Esophagus muscularis mucosa (tissue), 4 donors: Measurements from ENCODE around the gene ZNF862. TPM values are rescaled to one million over a fixed set of nuclear protein-coding genes. Genes with fewer than 3 reads are reported as not detected.

Experiments used
- DNase-seq: peaks from one replicate; pipeline ENCODE4 v3.0.0-alpha.2; 2017; ENCODE audit errors: extremely low spot score
- H3K27ac ChIP-seq, 4 donors: fragments of 200-600 bp; sonication (generic); replicated peaks in 1 of 4; 1 replicate in 3 of 4; 2 replicates in 1 of 4; pipeline ENCODE4 v1.5.1; 2016 to 2019; ENCODE audit warnings: mild to moderate bottlenecking in 1 of 4
- H3K27me3 ChIP-seq, 4 donors: fragments of 200-600 bp; sonication (generic); one replicate each; pipeline versions ENCODE4 v1.5.1 to v1.6.0; 2016 to 2019
- H3K36me3 ChIP-seq, 4 donors: fragments of 200-600 bp; sonication (generic); one replicate each; pipeline ENCODE4 v1.5.1; 2016 to 2019
- H3K4me1 ChIP-seq, 4 donors: fragments of 200-600 bp; sonication (generic); one replicate each; pipeline ENCODE4 v1.5.1; 2016 to 2019
- H3K4me3 ChIP-seq, 4 donors: fragments of 200-600 bp; sonication (generic); 1 replicate in 2 of 4; 2 replicates in 2 of 4; pipeline ENCODE4 v1.5.1; 2016 to 2019; ENCODE audit warnings: mild to moderate bottlenecking in 4 of 4, moderate library complexity in 1 of 4
- H3K9me3 ChIP-seq, 4 donors: fragments of 200-600 bp; sonication (generic); 1 replicate in 3 of 4; 2 replicates in 1 of 4; pipeline ENCODE4 v1.5.1; 2016 to 2019
- CTCF ChIP-seq, 3 experiments: fragments of 200-600 bp in 2 of 3; fragments of 450-650 bp in 1 of 3; sonication (generic) in 2 of 3; IDR thresholded peaks; one replicate each; pipeline ENCODE4 v1.5.1; 2017 to 2019; ENCODE audit warnings: antibody characterized with exemption in 3 of 3, mild to moderate bottlenecking in 2 of 3, moderate library complexity in 1 of 3
- EP300 ChIP-seq: sonication (generic); formaldehyde crosslinking; IDR thresholded peaks from one replicate; pipeline ENCODE4 v1.6.1; 2017; ENCODE audit warnings: antibody characterized with exemption
- POLR2A ChIP-seq: fragments of 450-650 bp; IDR thresholded peaks from one replicate; pipeline ENCODE4 v1.6.1; 2017; ENCODE audit warnings: antibody characterized with exemption, moderate library complexity, mild to moderate bottlenecking, low read depth
- POLR2AphosphoS5 ChIP-seq, 2 donors: sonication (generic); formaldehyde crosslinking; IDR thresholded peaks; one replicate each; pipeline ENCODE4 v1.6.1; 2017; ENCODE audit warnings: antibody characterized with exemption in 2 of 2
- whole genome bisulfite sequencing: methylation state at CpG from one replicate; pipeline ENCODE4 v1.1.5; 2018; 5-methylcytosine and 5-hydroxymethylcytosine counted together
- intact Hi-C: fragments of 100-400 bp; cut with DNase I; formaldehyde crosslinking; loops from one replicate; pipeline ENCODE4 v1.15.1; 2023
- total RNA-seq, 4 donors: library from RNA; depleted of rRNA; stranded (reverse); fragments of >200 nt; gene quantifications; one replicate each; pipeline versions ENCODE4 v1.1.0 to v1.2.1, GENCODE V29; 2016

ZNF862 gene
- total RNA-seq, 4 donors from 2014 or later = 9.1 to 17.1 (median 13.3) TPM

GRCh38 chr7:149843566-149843965 is 5.4 kb downstream of the ZNF862 start:
- WGBS = 94% methylated on average over 9 of the region's 9 CpGs
- TF ChIP-seq POLR2A (no peak), POLR2AphosphoS5 (IDR thresholded peaks at IDR 0.05) (no peak), EP300 (no peak), CTCF (IDR thresholded peaks at IDR 0.05) (no peak)
- Histone ChIP-seq H3K27me3 (no peaks in the 10 kb centered on the region), H3K9me3 (no peaks in the 10 kb centered on the region), H3K27ac (no peak overlapping the region), H3K4me1 (peaks cover 10 to 16% (median 14%) of the 10 kb centered on the region in 4 donors), H3K4me3 (no peak overlapping the region), H3K36me3 (peaks cover 21 to 41% (median 24%) of the 10 kb centered on the region in 4 donors)
- no peak for DNase-seq
- intact Hi-C loops = no loop called here

- H3K27me3 ChIP-seq = no peaks in the 10 kb centered on the region
- no peak overlapping the region for H3K27ac ChIP-seq
- no peak overlapping the region for H3K4me3 ChIP-seq
- H3K36me3 ChIP-seq = peaks cover 24 to 50% (median 31%) of the 10 kb centered on the region in 4 donors
- TF ChIP-seq POLR2AphosphoS5 (IDR thresholded peaks at IDR 0.05) = no peak
- no peak for TF ChIP-seq POLR2A
- no peak for TF ChIP-seq EP300
- no peak for TF ChIP-seq CTCF (IDR thresholded peaks at IDR 0.05)
- no peaks in the 10 kb centered on the region for H3K9me3 ChIP-seq
- DNase-seq = no peak
- intact Hi-C loops = no loop called here
- H3K4me1 ChIP-seq = peaks cover 3 to 9% (median 6%) of the 10 kb centered on the region in 4 donors
- WGBS = 66% methylated on average over 6 of the region's 6 CpGs
Observed at GRCh38 chr7:149844445-149844844, 6.3 kb downstream of the ZNF862 start.

GRCh38 chr7:149845257-149845980 is 7.2 kb downstream of the ZNF862 start:
- H3K9me3 ChIP-seq = no peaks in the 10 kb centered on the region
- peaks cover 24 to 60% (median 37%) of the 10 kb centered on the region in 4 donors for H3K36me3 ChIP-seq
- intact Hi-C loops = no loop called here
- DNase-seq = no peak
- H3K27me3 ChIP-seq = no peaks in the 10 kb centered on the region
- H3K27ac ChIP-seq = no peak overlapping the region
- no peak for TF ChIP-seq EP300
- peaks cover 0 to 6% (median under 1%) of the 10 kb centered on the region in 4 donors for H3K4me1 ChIP-seq
- no peak overlapping the region for H3K4me3 ChIP-seq
- 82% methylated on average over 5 of the region's 5 CpGs for WGBS

- H3K36me3 ChIP-seq = peaks cover 24 to 65% (median 40%) of the 10 kb centered on the region in 4 donors
Observed at GRCh38 chr7:149846021-149846420, 7.8 kb downstream of the ZNF862 start.

More at GRCh38 chr7:149846021-149846420, 7.8 kb downstream of the ZNF862 start:
- Histone ChIP-seq H3K4me3 (no peak overlapping the region), H3K4me1 (peaks cover 0 to 6% (median 0%) of the 10 kb centered on the region in 4 donors), H3K9me3 (no peaks in the 10 kb centered on the region), H3K27me3 (no peaks in the 10 kb centered on the region), H3K27ac (no peak overlapping the region)
- DNase-seq = no peak
- TF ChIP-seq EP300 (no peak), POLR2A (no peak), CTCF (IDR thresholded peaks at IDR 0.05) (no peak), POLR2AphosphoS5 (IDR thresholded peaks at IDR 0.05) (no peak)
- 85% methylated on average over 9 of the region's 9 CpGs for WGBS
- intact Hi-C loops = no loop called here
